ENCODE data around the gene ARHGAP23.
"Not testable (repeated sequence)": the region's sequence is repeated elsewhere in the genome, so short reads cannot be mapped to it uniquely, and the experiment has no call there.

Gene ARHGAP23

DNA sequence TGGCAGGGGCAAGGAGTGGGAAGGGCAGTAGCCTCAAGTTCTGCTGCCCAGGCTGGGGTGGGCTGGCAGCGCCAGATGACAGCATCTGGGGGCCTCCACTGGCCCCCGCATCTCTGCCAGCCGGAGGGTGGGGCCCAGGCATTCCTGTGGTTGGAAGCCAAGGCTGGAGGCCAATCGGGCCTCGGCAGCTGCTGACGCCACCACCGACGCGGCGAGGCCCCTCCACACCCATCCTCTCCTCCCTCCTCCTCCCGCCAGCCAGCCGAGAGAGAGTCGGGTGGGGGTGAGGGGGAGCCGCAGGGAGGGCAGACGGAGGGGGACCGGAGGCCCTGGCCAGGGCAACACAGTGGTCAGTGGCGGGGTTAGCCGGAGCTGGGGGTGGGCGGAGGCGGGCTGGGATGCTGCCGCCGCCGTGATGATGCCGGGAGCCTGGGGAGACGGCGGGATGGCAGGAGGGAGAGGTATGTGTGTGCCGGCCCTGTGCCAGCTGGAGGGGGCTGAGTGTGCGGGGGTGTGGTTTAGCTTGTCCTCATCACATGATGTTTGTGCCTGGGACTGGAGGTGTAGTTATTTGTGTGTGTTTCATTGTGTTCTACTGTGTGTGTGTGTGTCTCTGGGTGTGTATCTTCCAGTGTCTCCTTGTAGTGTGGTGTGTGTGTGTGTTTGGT, 36.6 kb downstream of the ARHGAP23 start:
- DNase-seq, result no peak

DNA sequence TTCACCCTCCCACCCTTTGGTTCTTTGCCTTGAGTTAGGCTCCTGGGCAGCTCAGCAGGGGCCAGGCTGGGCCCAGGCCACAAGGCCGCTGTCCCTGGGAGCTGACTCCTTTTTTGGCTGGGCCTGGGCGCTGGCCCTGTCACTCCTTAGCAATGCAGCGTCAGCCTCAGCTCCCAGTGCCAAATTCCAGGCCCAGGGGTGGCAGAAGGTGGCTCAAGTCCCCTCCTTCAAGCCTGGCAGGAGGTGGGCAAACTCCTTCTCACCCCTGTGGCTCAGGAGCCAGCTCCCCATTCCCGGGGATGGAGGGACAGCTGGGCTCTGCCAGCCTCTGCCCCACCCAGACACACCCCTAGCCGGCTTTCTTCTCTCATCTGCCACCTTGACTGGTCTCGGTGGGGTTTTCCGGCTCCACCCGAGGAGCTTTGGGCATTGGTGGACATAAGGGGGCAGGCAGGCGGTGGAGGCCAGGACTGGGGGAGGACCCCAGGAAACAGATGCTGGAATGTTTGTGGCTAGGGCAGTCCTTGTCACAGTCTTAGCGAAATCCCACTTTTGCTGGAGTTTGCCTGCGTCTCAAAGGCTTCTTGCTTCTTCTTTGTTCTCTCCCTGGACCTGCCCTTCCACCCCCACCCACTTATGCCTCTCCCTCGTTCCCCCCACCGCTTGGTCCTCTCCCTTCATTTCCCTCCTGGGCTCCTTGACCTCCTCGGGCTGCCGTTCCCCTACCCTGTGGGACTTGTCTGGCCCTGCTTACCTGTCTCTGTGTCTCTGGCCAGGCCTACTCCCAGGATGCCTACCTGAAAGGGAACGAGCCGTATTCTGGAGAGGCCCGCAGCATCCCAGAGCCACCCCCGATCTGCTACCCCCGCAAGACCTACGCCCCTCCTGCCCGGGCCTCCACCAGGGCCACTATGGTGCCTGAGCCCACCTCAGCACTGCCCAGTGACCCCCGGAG, 37.4 kb downstream of the ARHGAP23 start:
- DNase-seq, result no peak

DNA sequence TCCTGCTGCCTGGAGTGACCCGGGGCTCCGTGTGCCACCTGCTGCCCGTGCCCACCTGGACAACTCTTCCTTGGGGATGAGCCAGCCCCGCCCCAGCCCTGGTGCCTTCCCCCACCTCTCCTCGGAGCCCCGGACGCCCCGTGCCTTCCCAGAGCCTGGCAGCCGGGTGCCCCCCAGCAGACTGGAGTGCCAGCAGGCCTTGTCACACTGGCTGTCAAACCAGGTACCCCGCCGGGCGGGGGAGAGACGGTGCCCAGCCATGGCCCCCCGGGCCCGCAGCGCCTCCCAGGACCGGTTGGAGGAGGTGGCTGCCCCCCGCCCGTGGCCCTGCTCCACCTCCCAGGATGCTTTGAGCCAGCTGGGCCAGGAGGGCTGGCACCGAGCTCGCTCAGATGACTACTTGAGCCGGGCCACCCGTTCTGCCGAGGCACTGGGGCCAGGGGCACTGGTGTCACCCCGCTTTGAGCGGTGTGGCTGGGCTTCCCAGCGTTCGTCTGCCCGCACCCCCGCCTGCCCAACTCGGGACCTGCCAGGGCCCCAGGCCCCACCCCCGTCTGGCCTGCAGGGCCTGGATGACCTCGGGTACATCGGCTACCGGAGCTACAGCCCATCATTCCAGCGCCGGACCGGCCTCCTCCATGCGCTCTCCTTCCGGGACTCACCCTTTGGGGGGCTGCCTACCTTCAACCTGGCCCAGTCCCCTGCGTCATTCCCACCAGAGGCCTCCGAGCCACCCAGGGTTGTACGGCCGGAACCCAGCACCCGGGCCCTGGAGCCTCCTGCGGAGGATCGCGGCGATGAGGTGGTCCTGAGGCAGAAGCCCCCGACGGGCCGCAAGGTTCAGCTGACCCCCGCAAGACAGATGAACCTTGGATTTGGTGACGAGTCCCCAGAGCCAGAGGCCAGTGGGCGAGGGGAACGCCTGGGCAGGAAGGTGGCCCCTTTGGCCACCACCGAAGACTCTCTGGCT, 38.4 kb downstream of the ARHGAP23 start:
- DNase-seq, result no peak

DNA sequence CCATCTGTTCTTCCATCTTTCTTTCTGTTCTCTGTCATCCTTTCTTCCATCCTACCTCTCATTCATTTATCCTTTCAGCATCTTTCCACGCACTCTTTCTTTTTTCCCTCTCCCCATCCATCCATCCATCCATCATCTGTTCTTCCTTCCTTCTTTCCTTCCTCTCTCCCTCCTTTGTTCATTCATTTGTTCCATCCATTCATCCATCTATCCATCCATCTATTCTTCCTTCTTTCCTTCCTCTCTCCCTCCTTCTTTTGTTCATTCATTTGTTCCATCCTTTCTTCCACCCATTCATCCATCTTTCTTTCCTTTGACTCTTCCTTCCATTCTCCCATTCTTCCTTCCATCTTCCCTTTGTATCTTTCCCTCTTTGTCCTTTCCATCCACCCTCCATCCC, 39.2 kb downstream of the ARHGAP23 start:
- DNase-seq, result no peak

DNA sequence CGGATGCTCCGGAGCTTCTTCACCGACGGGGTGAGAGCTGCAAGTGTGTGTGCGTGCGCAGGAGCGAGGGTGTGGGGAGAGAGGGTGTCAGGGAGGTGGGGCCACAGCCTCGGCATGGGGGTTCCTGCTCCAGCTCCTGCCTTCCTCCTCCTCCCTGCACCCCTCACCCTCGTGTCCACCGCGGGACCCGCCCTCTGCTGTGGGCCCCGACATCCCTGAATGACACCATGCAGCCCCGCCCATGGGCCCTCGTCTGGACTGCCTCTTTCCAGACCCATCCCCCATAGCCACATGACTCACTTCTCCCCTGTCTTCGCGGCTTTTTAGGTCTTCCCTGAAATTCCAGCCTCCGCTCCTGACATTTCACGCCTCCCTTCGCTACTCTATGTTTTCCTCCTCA, 41.6 kb downstream of the ARHGAP23 start:
- DNase-seq, result no peak

DNA sequence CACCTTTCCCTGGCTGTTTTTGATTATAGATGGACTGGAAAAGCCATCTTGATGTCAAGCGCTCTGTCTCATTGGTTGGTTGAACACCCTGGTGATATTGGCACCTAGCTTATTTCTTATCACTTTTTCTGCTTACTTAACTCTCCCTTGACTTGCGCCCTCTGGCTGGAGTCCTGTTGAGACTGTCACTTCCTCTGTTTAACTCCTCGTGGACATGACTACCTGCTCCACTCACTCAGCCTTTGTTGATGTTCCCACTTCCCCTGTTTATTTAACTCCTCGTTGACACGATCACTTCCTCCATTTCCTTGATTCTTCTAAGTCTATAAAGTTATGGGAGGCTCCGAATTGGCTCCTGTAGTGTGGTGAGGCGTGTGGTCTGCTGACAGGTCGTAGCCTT, 43.0 kb downstream of the ARHGAP23 start:
- not testable (repeated sequence) for DNase-seq

DNA sequence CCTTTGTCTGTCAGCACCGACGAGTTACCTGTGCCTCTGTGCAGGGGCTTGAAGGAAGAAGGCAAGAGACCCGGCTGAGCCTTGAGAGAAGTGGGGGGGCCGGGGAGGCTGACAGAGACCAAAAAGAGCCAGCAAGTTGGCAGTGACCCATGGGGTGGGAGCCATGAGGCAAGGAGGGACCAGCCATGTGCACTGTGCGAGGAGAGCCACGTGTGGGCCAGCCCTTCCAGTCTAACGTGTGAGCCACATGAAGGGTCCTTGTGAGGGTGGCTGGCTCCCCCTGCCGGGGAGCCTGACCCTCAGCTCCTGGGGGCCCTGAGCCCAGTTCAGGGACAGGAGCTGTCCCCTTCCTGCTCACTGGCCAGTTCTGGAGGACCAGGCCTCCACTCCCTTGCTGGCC, 46.4 kb downstream of the ARHGAP23 start:
- not testable (repeated sequence) for DNase-seq

DNA sequence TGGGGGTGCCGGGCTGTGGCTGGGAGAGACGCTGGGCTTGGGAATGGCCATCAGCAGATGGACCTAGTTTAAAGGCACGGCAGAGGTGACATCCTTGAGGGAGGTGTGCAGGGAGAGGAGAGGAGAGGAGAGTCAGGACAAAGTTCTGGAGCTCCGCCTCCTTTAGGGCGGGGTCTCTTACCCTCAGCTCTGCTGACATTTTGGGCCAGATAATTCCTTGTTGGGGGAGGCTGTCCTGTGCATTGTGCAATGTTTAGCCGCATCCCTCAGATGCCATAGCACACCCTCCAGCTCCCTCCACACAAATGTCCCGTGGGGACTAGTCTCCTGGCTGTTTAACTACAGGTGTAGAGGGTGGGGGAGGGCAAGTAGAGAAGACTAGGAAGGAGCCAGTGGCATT, 48.3 kb downstream of the ARHGAP23 start:
- no peak for DNase-seq

DNA sequence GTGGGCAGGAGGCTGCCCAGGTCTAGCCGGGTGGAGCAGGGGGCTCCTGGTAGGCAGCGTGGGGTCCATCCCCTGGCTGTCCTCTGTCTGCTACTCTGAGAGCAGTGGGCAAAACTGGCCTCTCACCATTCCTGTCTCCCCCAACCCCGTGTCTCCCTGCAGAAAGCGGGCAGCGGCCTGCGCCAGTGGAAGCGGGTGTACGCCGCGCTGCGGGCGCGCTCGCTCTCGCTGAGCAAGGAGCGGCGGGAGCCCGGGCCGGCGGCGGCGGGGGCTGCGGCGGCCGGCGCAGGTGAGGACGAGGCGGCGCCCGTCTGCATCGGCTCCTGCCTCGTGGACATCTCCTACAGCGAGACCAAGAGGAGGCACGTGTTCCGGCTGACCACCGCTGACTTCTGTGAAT, 49.2 kb downstream of the ARHGAP23 start:
- not testable (repeated sequence) for DNase-seq

DNA sequence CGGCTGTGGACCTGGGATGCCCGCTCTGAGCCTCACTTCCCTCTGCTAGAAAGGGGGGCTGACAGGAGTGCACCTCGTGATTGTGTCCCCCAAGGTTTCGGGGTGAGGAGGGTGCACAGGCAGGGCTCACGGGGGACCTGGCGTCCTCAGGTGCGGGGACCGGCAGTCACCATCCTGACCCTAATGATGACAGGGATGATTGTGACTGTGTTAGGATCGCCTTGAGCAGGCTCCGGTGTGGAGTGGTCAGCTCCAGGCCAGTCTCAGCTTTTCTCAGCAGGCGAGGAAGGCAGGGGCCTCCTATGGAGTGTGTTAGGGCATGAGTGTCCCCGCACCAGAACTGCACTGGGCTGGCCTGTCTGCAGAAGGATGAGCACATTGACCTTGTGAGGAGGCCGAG, 49.7 kb downstream of the ARHGAP23 start:
- DNase-seq, result not testable (repeated sequence)

DNA sequence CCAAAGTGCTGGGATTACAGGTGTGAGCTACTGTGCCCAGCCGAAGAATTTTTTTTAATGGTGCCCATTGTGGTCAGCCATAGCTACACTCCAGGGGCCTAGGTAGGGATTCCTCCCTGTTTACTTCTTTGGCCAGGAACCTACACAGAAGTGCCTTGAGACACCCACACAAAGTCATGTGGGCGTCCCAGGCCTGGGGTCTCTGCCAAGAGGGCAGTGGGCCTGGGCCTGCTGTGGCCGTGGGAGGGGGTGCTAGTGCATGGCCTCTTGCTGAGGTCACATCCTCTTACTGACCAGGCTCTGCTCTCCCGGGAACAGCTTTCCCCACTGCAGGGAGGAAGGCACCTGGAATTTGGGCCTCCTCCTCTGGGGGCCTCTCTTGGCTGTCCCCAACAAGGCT, 50.4 kb downstream of the ARHGAP23 start:
- not testable (repeated sequence) for DNase-seq

DNA sequence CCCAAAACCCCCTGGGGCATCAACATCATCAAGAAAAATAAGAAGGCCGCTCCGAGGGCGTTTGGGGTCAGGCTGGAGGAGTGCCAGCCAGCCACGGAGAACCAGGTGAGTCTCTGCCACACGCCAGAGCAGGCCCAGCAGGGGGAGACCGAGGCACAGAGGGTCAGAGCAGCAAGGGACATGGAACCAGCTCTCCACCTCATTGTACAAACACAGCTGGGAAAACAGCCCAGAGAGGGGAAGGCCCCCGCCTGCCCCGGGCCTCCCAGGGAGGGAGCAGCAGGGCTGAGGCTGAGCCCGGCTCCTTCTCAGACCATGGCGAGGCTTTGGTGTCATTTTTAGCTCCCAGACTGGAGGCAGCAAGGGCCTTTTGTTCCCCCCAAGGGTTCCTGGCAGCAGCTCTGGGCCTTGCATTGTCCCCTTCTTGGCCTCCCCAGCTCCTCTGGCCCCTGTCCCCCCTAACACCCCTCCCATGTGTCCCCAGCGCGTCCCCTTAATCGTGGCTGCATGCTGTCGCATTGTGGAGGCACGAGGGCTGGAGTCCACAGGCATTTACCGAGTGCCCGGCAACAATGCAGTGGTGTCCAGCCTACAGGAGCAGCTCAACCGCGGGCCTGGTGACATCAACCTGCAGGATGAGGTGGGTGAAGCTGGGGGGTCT, 53.9 kb downstream of the ARHGAP23 start:
- not testable (repeated sequence) for DNase-seq

DNA sequence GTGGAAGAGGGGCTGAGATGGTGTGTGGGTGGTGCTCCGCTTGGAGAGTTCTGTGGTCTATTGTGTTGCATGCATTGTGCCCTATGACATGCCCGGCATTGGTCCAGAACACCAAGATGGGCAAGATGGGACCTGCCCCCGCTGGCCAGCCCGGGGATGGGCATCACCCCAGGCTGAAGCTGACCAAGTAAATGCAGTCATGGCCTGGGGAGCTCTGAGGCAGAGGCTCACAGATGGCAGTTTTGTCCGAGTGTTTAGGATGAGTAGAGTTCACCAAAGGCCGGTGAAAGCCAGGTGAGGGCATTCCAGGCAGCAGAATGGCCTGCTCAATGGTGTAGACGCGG, 54.4 kb downstream of the ARHGAP23 start:
- not testable (repeated sequence) for DNase-seq

DNA sequence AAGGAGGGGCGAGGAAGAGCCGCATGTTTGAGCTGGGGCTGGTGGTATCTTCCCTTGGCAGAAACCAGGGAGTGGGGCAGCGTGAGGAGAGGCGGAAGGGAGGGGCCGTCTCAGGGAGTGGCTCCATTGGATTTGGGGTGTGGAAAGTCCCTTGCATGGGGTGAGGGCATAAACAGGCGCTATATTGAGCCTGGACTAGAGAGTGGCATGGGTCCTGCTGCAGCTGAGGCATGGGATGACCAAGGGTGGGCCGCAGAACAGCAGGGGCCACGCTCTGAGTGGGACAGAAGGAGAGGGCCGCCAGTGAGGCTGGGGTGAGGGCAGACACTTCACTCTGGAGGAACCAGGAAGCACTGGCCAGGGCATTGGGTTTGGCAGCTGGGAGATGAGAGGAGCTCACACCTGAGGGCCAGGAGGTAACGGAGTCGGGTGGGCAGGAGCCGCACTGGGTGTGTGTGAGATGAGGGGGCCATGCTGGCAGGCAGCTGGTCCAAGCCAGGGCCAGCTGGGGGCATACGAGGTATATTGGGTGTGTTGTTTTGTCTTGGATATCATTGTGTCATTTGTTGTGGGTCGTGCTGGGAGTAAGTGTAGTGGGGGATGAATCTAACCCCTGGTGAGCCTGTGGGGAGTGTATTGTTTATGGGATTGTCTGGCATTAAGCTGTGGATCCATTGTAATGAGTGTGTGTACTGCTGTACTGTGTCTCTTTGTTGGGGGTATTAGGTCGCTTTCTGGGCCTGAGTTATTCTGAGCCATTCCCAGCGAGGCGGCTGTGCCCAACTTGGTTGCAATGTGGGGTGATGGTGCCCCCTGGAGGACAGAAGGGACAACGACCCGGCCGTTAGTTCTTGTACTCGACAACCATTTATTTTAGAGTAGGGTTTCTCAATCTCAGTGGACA, 56.2 kb downstream of the ARHGAP23 start:
- DNase-seq, result peak; percentile 57

DNA sequence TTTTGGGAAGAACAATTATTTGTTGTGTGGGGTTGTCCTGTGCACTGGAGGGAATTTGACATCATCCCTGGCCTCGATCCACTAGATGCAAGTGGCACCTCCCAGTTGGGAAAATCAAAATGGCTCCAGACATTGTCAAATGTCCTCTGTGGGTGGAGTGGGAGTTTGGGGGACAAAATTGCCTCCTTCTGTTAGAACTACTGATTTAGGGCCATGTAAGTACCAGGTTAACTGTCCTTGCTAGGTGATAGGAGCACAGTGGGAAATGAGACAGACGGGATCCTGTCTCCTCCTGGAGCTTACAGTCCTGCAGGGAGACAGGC, 56.8 kb downstream of the ARHGAP23 start:
- no peak for DNase-seq

DNA sequence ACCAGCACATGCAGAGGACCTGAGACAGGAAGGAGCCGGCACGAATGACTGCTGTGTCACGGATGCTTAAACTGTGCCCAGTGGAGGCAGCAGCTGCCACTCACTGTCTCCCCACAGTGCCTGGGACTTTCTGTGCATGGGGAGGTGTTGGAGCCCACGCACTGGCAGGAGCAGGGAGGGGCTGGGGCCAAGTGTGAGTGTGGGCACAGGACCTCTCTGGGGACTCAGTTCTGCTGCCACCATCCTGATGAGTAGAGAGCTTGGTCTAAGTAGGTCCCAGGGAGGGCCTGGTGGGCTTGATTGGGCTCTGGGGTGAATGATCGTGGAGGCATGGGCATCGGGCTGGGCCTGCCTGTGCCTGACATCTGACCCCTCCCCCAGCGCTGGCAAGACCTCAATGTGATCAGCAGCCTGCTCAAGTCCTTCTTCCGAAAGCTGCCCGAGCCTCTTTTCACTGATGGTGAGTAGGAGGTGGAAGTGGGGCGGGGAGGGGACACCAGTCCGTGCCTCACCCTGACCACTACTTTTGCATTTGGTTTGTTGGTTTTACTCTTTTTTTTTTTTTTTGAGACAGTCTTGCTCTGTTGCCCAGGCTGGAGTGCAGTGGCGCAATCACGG, 57.5 kb downstream of the ARHGAP23 start:
- DNase-seq, result peak; percentile 11

DNA sequence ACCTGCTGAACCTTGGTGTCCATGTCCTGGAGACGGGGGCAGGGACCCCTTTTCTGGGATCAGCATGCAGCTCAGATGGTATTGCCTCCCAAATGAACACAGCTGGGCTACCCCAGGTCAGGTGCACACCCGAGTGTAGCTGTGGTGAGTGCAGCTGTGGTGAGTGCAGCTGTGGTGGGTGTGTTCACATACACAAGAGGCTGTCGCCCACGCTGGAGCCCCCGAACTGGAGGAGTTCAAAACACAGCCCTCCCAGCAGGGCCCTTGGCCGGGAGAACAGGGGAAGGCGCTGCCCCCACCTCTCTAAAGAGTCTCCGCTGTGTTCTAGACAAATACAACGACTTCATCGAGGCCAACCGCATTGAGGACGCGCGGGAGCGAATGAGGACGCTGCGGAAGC, 61.5 kb downstream of the ARHGAP23 start:
- DNase-seq, result not testable (repeated sequence)

DNA sequence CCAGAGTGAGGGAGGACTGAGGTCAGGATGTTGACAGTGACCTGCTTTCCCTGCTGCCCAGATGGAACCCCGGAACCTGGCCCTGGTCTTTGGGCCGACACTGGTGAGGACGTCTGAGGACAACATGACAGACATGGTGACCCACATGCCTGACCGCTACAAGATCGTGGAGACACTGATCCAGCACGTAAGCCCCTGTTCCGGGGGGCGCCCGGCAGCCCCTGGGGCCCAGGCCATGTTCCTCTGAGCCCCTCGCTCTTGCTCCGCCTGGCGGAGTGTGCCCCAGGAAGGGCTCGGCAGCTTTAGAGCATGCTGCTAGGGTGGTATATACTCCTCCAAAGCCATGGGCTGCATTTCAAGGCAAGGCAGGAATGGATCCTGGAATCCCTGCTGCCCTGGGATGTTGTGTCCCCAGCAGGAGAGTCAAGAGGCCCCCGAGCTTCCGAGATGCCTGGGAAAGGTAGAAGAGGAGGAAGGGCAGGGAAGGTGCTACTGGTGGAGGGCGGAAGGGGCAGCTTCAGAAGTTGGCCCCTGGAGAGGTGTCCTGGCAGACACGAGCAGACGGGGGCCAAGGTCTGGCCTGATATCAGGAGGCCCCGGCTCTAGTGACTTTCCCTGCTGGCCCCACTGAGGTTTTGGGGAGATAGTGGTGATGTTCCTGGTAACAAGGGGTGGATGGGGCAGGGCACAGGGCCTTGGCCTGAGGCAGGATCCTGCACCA, 63.2 kb downstream of the ARHGAP23 start:
- DNase-seq, result not testable (repeated sequence)

DNA sequence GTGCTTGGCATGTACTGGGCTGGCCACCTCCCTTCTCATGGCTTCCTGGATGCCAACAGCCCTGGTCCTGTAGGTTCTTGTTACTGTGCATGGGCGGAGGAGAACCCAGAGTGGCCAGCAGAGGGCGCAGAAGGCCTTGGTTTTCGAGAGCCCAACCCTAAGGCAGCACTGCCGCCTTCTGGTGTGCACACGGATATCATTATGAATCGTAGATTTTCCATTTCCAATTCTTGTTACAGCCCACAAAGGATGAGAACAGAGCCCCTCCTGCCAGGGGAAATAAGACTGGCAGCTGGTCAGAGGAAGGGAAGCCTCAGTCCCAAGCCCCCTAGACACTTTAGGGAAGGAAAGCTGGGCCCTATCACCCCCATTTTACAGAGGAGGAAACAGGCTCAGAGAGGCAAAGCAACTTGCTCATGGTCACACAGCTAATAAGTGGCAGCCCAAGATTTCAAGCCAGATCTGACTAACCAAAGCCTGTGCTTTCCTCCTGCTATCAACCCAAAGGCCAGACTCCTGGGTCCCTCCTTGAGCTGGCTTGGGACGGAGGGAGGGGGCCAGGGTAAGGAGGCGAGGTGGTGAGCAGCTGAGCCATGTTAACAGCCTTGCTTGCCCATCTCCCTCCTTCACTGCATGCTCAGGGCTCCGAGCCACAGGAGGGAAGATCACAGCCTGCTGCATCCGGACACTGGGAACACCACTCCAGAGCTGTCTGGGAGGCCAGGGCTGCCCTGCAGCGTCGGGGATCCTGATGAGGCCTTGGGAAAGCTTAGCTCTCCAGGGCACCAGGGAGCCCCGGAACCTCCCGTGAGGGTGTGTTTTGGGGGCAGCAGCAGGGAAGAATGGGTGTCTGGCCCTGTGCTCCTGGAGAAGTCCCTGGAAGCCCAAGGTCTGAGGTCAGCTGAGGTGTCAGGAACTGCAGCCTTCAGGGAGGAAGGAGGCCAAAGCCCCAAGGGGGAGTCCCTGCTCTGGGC, 64.1 kb downstream of the ARHGAP23 start:
- peak; percentile 93 for DNase-seq
